GM19463 (cell line): ENCODE measurements around the gene CNTNAP2.

Experiments used
- ATAC-seq: cut with Tn5 transposase; IDR thresholded peaks from one replicate; pipeline ENCODE4 v1.9.1; 2021; ENCODE audit warnings: mild to moderate bottlenecking, moderate library complexity; ENCODE audit not compliant: unreplicated experiment

Gene CNTNAP2

DNA sequence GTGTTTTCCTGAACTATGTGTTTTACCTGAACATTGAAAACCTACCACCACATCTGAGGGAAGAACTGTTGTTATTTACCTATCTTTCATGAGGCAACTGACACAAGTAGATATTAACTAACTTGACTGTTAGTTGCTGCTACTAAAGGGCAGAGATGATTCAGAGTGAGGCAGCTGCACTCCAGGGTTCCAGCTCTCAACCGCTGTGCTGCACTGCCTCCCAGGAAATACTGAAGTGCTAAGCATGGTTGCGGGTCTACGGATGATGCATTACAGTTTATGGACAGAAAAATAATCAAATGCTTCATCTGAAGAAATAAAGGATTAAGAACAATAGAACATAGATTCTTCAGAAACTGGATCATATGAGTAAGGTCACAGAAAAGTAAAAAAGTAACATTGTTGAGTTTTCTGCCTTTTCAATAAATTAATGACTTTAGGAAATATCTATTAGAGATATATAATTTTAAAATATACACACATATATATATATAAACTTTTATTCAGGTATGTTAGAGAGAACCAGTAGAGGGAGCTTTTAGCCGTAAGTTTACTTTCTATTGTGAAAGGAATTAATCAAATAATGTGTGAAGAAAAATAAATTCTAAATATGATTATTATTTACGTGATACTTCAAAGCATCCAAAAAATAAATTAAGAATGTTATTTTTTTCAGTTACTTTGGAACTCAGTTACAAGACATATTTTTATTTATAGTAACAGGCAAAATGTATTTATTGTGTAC lies 620.0 kb downstream of the CNTNAP2 start:
- ATAC-seq = no peak

DNA sequence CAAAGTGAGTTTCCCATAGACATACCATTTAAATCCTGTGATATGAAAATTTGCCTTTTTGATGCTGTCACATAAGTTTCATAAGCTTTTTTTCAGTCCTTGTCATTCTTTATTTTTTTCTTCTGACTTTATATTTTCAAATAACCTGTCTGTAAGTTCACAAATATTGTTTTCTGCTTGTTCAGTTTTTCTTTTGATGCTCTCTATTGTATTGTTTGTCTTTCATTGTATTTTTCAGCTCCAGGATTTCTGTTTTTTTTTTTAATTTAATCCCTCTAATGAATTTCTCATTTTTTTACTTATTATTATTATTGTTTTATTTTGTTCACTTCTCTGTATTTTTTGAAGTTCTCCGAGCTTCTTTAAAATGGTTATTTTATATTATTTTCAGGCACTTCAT lies 623.4 kb downstream of the CNTNAP2 start:
- no peak for ATAC-seq

DNA sequence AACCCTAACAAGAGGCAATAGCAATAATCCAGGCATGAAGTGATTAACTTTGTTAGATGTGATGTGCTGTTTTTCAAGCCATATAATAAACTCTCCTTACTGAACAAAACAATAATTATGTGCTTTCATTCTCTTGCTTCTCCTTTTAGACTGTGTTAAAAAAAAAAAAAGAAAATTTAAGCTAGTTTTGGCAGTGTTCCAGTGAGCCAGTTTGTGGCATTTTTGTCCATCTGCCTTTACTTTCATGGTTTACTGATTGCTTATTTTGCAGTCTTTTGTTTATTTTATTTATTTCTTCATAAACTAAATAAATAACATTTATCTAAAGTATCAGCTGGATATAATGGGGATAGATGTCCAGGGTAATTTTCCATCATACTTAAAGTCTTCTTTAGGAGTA lies 625.3 kb downstream of the CNTNAP2 start:
- no peak for ATAC-seq

DNA sequence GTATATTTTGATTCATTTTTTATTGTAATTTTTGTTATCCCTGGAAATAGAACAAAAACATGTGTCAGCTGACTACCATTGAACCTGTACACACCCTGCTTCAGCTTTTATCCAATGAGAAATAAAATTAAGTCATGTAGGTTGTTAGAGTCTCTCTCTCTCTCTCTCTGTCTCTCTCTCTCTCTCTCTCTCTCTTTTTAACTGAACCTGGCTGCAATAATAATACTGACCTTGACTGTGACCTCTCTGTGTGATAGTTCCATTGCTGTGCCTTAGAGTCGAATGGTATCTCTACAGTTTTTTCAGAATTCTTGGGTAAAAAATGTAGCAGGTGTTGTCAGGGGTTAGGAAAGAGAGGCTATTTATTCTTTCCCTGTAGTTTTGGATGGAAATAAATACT lies 637.8 kb downstream of the CNTNAP2 start:
- no peak for ATAC-seq

DNA sequence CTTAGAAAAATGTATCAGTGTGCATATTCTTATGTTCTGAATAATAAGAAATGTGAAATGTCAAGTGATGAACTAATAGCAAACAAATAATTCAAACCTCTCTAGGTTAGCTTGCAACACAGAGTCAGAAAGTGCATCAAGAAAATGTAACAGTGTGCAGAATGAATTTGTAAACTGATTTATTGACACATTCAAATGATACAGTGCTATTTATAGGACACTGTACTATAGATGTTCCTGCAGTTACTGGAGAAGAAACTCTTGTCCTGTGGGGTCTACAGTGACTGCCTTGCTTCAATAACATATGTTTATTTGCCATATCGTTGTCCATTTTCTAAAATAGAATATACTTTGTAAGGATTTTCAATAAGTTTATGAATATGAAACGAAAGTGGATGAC lies 639.0 kb downstream of the CNTNAP2 start:
- no peak for ATAC-seq

DNA sequence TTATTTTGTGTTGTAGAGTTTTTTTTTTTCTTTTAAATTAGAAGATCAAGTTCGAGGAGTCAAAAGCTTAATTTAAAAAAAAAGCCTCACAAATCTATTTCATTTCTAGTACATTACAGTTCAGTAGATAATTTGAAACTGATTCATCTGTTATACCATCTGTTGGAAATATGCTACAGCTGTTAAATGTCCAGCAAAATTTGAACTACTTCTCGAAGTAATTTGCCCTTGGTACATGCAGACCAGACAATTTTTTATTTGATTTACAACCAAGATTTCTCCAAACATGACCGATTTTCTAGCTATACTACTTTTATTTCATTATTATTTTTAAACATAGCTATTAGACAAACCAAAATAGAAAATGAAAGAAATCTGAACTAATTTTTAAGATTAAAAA lies 647.9 kb downstream of the CNTNAP2 start:
- ATAC-seq = no peak

DNA sequence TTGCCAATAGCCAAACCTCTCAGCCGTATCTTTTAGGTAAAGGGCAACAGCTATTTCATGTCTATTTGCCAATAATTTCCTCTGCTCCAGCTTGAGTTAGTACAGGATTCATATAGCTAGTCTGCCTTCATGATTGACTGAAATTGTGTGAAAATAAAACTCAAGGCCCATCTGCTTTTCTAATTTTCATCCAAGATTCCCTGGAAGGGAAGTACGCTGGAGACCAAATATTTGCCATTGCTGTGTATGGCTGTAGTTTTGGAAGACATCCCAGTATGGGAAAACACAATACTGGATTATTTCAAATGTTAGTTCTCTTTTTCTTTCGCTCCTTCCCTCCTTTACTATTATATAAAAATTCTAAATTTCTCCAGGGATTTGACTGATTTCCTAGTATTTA lies 652.4 kb downstream of the CNTNAP2 start:
- ATAC-seq = no peak

DNA sequence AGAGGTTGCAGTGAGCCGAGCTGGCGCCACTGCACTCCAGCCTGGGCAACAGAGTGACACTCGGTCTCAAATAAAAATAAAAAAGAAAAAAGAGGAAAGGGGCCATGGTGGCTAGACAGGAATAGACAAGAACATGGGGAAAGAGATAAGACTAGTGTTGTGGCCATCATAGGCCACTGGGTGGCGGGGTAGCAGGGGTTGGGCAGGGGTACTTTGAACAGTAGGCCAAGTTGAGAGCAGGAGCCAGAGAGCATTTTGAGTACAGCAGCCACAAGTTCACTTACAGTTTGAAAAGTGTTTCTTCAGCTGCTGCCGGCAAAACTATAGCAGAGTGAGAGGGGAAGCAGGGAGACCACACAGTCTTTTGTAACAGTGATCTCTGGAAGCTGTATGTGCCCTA lies 656.0 kb downstream of the CNTNAP2 start:
- no peak for ATAC-seq

DNA sequence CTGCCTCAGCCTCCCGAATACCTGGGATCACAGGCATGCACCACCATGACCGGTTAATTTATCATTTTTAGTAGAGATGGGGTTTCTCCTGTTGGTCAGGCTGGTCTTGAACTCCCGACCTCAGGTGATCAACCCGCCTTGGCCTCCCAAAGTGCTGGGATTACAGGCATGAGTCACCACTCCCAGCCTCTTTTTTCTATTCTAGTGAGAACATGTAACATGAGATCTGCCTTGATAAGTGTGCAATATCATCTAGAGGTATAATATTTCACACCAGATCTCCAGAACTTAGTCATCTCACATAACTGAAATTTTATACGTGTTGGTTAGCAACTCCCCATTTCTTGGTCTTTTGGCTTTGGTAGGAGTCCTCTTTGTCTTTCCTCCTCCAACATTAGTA lies 656.9 kb downstream of the CNTNAP2 start:
- no peak for ATAC-seq

DNA sequence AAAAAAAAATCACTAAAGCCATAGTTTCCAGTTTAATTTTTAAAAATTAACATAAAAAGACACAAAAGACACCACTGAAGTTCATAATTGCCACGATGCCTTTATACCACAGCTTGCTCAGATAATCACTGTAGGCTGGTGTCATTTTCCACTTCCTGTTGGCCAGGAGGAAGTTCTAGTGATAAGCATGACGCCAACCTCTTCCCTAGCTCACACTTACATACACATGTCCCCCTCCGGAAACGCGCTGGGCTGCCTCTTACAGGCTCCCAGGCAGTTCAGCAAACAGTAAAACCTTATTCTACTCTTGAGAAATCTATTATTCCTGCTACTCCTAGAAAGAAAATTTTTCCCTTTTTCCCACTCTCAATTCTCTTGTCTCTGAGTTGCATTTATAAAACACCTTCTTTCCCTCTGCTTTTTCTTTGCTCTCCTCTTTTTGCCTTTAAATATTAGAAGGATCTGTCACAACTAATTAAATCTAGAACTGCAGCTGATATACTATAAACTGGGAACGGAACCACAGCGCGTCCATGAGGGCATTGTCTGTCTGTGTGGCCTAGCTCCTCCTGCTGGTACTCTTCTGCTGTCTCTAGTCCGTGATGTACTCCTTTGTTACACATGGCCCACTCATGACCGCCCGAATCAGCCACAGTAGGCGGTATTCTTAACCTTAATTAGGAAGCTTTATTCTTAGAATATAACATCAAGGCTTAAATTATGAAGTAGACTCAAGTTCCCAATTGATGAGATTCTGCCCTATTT lies 664.9 kb downstream of the CNTNAP2 start:
- no peak for ATAC-seq

DNA sequence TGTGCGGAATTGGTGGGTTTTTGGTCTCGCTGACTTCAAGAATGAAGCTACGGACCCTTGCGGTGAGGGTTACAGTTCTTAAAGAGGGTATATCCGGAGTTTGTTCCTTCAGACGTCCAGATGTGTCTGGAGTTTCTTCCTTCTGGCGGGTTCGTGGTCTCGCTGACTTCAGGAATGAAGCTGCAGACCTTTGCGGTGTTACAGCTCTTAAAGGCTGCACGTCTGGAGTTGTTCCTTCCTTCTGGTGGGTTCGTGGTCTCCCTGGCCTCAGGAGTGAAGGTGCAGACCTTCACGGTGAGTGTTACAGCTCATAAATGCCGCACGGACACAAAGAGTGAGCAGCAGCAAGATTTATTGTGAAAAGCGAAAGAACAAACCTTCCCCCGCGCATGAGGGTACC lies 670.7 kb downstream of the CNTNAP2 start:
- ATAC-seq = no peak

DNA sequence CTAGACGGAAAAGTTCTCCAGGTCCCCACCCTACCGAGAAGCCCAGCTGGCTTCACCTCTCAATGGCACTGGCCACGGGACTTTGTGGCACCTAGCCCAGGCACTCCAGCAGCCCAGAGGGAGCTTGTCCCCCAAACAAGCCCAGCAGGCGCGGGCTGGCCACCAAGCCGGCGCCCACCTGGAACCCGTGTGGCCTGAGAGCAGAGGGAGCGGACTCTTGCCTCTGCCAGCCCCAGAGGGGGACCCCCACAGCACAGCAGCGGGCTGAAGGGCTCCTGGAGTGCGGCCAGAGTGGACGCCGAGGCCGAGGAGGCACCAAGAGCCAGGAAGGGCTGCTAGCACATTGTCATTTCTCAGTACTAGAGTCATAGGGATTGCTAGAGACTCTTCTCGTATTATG lies 671.4 kb downstream of the CNTNAP2 start:
- ATAC-seq = no peak

DNA sequence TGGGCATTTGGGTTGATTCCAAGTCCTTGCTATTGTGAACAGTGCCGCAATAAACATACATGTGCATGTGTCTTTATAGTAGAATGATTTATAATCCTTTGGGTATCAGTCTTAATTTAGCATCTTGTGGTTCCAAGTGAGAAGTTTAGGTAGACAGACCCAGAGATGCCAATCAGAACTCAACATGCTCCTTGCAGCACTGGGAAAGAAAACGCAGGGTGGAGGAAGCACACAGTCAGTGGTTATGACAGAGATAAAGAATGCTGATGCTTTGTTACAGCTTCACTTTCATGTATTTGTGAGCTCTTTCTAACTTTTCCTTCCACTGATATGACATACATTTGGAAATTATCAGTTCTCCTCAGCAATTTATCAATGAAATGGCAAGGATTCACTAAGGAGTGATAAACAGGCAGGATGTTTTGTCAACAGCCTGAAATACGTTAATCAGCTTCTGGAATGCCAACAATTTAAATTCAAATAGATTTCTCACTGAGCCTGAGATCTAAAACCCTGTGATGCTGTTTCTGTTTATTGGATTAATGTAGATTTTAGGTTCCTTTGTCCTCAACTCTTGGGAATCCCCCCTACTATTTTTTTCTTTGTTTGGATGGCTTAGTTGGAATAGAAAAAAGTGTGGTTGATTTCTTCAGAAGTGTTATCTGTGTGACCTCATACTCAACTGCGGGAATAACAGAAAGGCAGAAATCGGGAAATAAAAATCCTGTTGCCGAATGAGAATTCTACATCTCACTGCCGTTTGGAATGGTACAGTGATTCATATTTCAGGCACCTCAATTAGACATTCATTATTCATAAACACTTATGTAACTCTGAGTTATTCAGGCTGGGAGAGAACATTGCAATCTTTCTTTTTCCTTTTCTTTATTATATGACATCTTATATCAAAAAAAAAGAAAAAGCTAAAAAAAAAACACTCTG lies 675.0 kb downstream of the CNTNAP2 start:
- ATAC-seq = no peak

DNA sequence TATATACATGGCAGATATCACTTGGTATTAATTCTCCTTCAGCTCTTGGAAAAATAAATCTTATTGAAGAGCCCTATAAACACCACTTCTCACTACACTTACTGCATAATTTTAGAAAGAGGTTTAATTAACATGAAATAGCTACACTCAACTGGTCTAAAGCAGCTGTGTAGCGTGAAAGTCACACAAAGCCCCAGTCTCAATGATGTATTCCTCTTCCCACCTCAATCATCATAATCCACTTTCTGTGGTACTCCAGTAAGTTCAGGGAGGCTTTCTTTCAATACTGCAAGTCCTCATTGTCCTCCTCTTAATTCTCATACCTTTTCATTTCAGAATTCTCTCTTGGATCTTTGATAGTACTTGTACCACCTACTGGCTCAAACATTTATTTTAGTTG lies 688.0 kb downstream of the CNTNAP2 start:
- no peak for ATAC-seq

DNA sequence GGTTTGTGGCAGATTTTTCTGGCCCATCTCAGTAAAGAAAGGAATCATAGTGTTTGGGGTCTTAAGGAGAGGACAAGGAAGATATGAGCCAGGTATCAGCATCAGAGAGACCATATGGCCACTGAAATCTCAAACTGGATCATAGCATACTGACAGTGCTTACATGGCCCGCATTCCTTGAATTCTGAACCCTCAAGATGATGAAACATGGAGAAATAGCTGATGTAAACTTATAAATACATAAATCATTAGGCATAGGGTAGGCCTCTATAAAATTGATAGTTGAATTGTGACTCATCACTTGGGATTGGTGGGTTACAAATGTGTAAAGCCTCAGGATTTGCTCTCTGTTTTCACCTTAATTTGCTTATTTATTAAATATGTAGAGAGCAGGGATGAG lies 688.5 kb downstream of the CNTNAP2 start:
- no peak for ATAC-seq

DNA sequence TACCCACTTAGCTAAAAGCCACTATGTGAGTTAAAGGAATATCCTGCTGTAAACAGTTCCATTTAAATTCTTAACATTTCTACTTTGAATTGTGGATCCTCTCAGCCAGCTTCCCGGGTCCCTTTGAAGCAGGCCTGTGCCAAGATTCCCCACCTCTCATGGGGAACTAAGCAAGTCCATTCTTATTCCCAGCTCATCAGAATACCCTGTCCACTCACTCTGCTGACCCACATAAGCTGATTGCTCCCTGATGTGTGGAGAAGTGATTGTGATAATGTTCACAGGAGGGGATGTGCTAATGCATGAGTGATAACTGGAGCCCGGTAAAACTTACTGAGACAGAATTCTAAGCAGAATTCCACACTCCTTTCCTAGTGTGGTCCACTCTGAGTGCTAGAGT lies 709.7 kb downstream of the CNTNAP2 start:
- ATAC-seq = no peak

DNA sequence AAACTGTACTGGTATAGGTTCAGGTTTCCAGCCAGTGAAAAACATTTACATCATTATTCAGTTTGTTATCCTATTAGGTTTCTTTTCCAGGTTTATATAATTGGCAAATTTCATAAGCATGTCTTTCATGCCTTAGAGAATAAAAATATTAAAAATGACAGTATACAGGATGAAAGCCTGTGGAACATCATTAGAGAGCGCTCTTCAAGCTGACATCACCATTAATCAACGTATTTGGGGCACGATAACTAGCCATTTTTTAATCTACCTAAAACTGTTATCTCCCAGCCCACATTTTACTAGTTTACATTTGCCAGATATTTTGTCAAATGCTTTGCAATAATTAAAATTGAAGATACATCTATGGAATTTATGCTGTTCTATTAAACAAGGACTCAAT lies 714.1 kb downstream of the CNTNAP2 start:
- no peak for ATAC-seq

DNA sequence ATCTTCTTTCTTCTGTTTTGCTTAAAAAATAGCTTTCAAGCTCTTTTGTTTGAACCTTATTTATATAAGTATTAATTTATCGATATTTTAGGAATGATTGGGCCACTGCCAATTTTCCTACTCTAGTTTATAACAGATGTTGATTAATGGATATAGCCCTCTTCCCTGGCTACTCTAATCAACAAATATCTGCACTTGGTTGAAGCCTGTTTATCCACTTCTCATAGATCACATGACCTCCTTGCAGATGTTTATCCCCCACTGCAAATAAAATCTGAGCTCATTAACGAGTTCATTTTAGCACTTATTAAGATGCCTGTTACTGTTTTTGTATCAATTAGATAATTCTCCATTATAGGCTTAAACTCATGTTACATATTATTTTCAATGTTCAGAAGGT lies 715.3 kb downstream of the CNTNAP2 start:
- ATAC-seq = no peak

DNA sequence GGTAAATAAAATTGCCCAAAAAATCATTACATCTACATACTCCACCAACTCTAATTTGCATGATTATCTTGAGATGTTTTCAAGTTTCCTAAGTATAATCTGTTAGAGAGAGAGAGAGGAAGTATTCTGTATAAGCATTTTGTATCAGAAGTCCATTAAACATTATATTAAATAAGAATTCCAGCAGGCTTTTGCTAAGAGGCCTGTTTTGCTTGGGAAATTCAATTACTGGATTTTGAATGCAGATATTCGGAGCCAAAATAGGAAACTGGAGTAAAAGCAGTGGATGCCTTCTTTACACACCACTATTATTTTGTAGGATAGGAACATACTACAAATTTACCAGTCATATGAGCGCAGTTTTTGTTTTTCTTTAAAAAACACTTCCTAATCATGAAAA lies 727.8 kb downstream of the CNTNAP2 start:
- no peak for ATAC-seq

DNA sequence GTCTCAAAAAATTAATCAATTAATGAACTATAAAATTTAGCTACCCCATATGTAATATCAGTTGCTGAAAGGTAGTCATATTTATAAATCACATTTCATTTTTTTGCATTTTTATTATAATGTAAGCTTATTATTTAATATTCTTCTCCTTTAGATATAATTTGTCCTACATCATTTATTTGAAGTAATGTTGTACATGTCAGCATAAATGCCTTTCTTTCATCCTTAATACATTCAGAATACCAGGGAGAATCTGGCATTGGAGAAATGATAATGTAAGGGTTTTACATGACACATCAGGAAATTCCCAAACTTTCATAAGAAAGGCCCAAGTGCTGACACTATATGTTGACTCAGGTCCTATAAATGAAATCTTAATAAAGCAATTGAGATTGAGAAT lies 742.1 kb downstream of the CNTNAP2 start:
- ATAC-seq = no peak

DNA sequence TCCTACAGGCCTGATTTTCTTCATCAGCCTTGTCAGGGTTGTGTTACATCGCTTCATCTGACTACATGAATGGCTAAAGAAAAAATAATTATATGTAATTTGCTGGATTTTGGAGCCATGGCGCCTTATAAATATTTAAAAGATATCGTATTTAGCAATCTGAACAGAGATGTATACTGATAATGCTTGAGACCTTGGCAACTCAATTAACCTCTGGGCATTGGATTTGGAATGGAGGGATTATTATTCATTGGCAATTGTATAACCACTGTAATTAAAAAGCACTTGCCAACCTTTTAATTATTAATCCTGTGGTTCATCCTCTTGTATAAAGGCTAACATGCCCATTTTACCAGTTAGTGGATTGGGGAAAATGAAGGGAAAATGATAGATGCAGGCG lies 745.1 kb downstream of the CNTNAP2 start:
- no peak for ATAC-seq

DNA sequence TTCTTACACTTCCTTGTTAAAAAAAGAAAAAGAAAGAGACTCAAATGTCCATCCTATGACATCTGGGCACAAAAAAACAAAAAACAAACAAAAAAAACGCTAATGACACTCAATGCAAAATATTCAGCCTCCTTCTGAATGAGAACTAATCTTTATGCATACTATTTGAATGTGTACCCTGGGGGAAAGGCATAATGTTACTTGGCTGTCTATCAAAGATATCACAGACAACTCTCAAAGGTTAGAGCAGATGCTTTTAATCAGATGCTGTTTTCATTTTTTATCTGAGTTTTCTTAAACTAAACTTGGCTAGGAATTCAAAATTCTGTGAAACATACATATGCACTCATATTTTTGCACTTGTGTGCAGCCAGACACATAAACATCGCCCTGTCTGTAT lies 745.8 kb downstream of the CNTNAP2 start:
- ATAC-seq = no peak
